Spleen (tissue), 11 donors: ENCODE measurements around the gene PERM1. TPM values are rescaled to one million over a fixed set of nuclear protein-coding genes. Genes with fewer than 3 reads are reported as not detected.

ENCODE experiments used
- DNase-seq: peaks from one replicate; pipeline ENCODE4 v3.0.0-alpha.2; 2020
- H3K27ac ChIP-seq, 8 donors: fragments of 200-600 bp; sonication (generic) in 7 of 8; 1 replicate in 4 of 8; 2 replicates in 4 of 8; pipeline versions ENCODE4 v1.5.0 to v1.8.0; 2016 to 2021; ENCODE audit warnings: inconsistent platforms in 4 of 8, mild to moderate bottlenecking in 4 of 8, moderate library complexity in 1 of 8
- H3K27me3 ChIP-seq, 7 donors: fragments of 200-600 bp; sonication (generic) in 6 of 7; replicated peaks in 1 of 7; 1 replicate in 4 of 7; 2 replicates in 3 of 7; pipeline versions ENCODE4 v1.5.0 to v1.8.0; 2016 to 2021; ENCODE audit warnings: inconsistent platforms in 3 of 7, mild to moderate bottlenecking in 1 of 7
- H3K36me3 ChIP-seq, 6 donors: fragments of 200-600 bp; sonication (generic) in 5 of 6; 1 replicate in 4 of 6; 2 replicates in 2 of 6; pipeline versions ENCODE4 v1.5.0 to v1.8.0; 2016 to 2021; ENCODE audit warnings: inconsistent platforms in 2 of 6
- H3K4me1 ChIP-seq, 6 donors: fragments of 200-600 bp; sonication (generic) in 5 of 6; 1 replicate in 3 of 6; 2 replicates in 3 of 6; pipeline versions ENCODE4 v1.5.0 to v1.8.0; 2016 to 2021; ENCODE audit warnings: inconsistent platforms in 3 of 6
- H3K4me3 ChIP-seq, 8 donors: fragments of 200-600 bp; sonication (generic) in 7 of 8; 1 replicate in 4 of 8; 2 replicates in 4 of 8; pipeline versions ENCODE4 v1.5.0 to v1.8.0; 2016 to 2021; ENCODE audit warnings: inconsistent platforms in 4 of 8, mild to moderate bottlenecking in 4 of 8, moderate library complexity in 2 of 8
- H3K9me3 ChIP-seq, 8 donors: fragments of 200-600 bp; sonication (generic) in 7 of 8; 1 replicate in 4 of 8; 2 replicates in 4 of 8; pipeline versions ENCODE4 v1.5.0 to v1.8.0; 2016 to 2021; ENCODE audit warnings: inconsistent platforms in 4 of 8
- CTCF ChIP-seq, 11 experiments: fragments of 200-600 bp in 7 of 11; fragments of 450-650 bp in 4 of 11; sonication (generic) in 4 of 11; IDR thresholded peaks in 8 of 11; conservative IDR thresholded peaks in 3 of 11; 1 replicate in 7 of 11; 2 replicates in 4 of 11; pipeline versions ENCODE4 v1.4.0 to v1.8.0; 2016 to 2021; ENCODE audit warnings: antibody characterized with exemption in 11 of 11, inconsistent platforms in 4 of 11, mild to moderate bottlenecking in 1 of 11
- POLR2A ChIP-seq, 3 donors: fragments of 450-650 bp; IDR thresholded peaks; one replicate each; pipeline ENCODE4 v1.5.1; 2017; ENCODE audit warnings: antibody characterized with exemption in 3 of 3, mild to moderate bottlenecking in 1 of 3
- POLR2AphosphoS5 ChIP-seq, 3 donors: sonication (generic); formaldehyde crosslinking; IDR thresholded peaks; one replicate each; pipeline ENCODE4 v1.5.1; 2017; ENCODE audit warnings: antibody characterized with exemption in 3 of 3
- WGBS, 5 donors: extraction: QIAGEN DNeasy Blood & Tissue Kit in 3 of 5; methylation state at CpG; one replicate each; pipeline versions ENCODE4 v1.1.5 to v1.1.7; 2013 to 2018; 5-methylcytosine and 5-hydroxymethylcytosine counted together
- intact Hi-C: fragments of 100-400 bp; cut with DNase I; formaldehyde crosslinking; loops from one replicate; pipeline ENCODE4 v1.15.0; 2023; ENCODE audit warnings: low total_unique reads
- polyA plus RNA-seq, 3 donors: library from polyadenylated mRNA; stranded (reverse); fragments of 200-250 nt; gene quantifications; one replicate each; pipeline ENCODE4 v1.2.1, GENCODE V29; 2013
- total RNA-seq, 7 donors: library from RNA; depleted of rRNA in 3 of 7; stranded (reverse); fragments of >200 nt in 3 of 7; fragmentation: NEBNext Ultra II Directional in 4 of 7; extraction: Animal tissue kit (Norgen Biotek cat#: 25700) in 4 of 7; gene quantifications; one replicate each; pipeline versions ENCODE4 v1.1.0 to v1.2.1, GENCODE V29; 2016 to 2021
- donor health status: healthy with polysubstance abuse.
- donor health status: DM: no; HTN: no; CAD: no; lungs with moderate emphysema.
- donor health status: DM: no; HTN: no; CAD: no.
- donor health status: Bipolar disorder and iron deficiency.
- donor health status: healthy.
- donor health status: DM: no; HTN: no; CAD: no.
- donor health status: DM: yes; HTN: yes; CAD: no.

Gene PERM1
- total and polyA plus RNA-seq, 10 donors: 0.20 to 0.85 (median 0.50) TPM; not detected in 4

- no peaks in the 10 kb centered on the region for H3K9me3 ChIP-seq
- TF ChIP-seq CTCF (IDR thresholded peaks at IDR 0.05 in 8 of 11, conservative IDR thresholded peaks at IDR 0.05 in 3 of 11) (no peak), POLR2A (IDR thresholded peaks at IDR 0.05) (no peak), POLR2AphosphoS5 (IDR thresholded peaks at IDR 0.05) (no peak)
- H3K4me3 ChIP-seq: no peak overlapping the region
- 77 to 87% (median 85%) methylated on average over 22 to 45 of the region's 45 CpGs for WGBS, 5 donors
- intact Hi-C loops: no loop called here
- peaks cover 8 to 92% (median 65%) of the 10 kb centered on the region in 7 donors for H3K27me3 ChIP-seq
- H3K36me3 ChIP-seq: no peaks in the 10 kb centered on the region
- no peak for DNase-seq
- peaks cover 16 to 68% (median 46%) of the 10 kb centered on the region in 6 donors for H3K4me1 ChIP-seq
- H3K27ac ChIP-seq: no peak overlapping the region
Observed at GRCh38 chr1:936348-937264, 45.3 kb downstream of the PERM1 start.

- no peaks in the 10 kb centered on the region for H3K36me3 ChIP-seq
- DNase-seq: no peak
- 9 to 40% (median 35%) methylated on average over 13 to 30 of the region's 30 CpGs for WGBS, 5 donors
- intact Hi-C loops: no loop called here
- peaks cover 8 to 67% (median 41%) of the 10 kb centered on the region in 6 donors for H3K4me1 ChIP-seq
- H3K9me3 ChIP-seq: no peaks in the 10 kb centered on the region
- TF ChIP-seq CTCF (IDR thresholded peaks at IDR 0.05 in 8 of 11, conservative IDR thresholded peaks at IDR 0.05 in 3 of 11) (no peak), POLR2AphosphoS5 (IDR thresholded peaks at IDR 0.05) (no peak), POLR2A (IDR thresholded peaks at IDR 0.05) (no peak)
- H3K4me3 ChIP-seq: no peak overlapping the region
- H3K27me3 ChIP-seq: peaks cover 0 to 92% (median 57%) of the 10 kb centered on the region in 7 donors
- no peak overlapping the region for H3K27ac ChIP-seq
Observed at GRCh38 chr1:935751-936231, 46.1 kb downstream of the PERM1 start.

- Histone ChIP-seq H3K27ac (no peak overlapping the region), H3K9me3 (no peaks in the 10 kb centered on the region), H3K4me3 (no peak overlapping the region), H3K36me3 (no peaks in the 10 kb centered on the region), H3K4me1 (peaks cover 3 to 64% (median 35%) of the 10 kb centered on the region in 6 donors), H3K27me3 (peaks cover 0 to 92% (median 51%) of the 10 kb centered on the region in 7 donors)
- no peak for DNase-seq
- WGBS, 5 donors: 20 to 34% (median 25%) methylated on average over 24 to 37 of the region's 37 CpGs
- TF ChIP-seq POLR2AphosphoS5 (IDR thresholded peaks at IDR 0.05) (peak in 2 of 3 donors; percentile 16 to 38), POLR2A (IDR thresholded peaks at IDR 0.05) (no peak), CTCF (IDR thresholded peaks at IDR 0.05 in 8 of 11, conservative IDR thresholded peaks at IDR 0.05 in 3 of 11) (no peak)
- intact Hi-C loops: no loop called here
Observed at GRCh38 chr1:934991-935750, 46.7 kb downstream of the PERM1 start.
